IMR-90 (cell line): ENCODE measurements around the gene DUSP28. TPM values are rescaled to one million over a fixed set of nuclear protein-coding genes. Genes with fewer than 3 reads are reported as not detected.

ENCODE experiments used
- ATAC-seq: fragments of 200-7000 bp; cut with Tn5 transposase; 2 replicates; pipeline ENCODE4 v1.9.1; 2020; ENCODE audit warnings: low read depth, mild to moderate bottlenecking, moderate library complexity
- BruUV-seq: library from RNA; stranded (reverse); fragments of 400-500 nt; replicated peaks from 2 replicates; lab custom pipeline; 2021; lab: Mats Ljungman, UMichigan
- CTCF ChIA-PET: fragments of 300-600 bp; formaldehyde crosslinking; extraction: SDS; loops from one replicate; lab custom pipeline; 2021; ENCODE audit warnings: antibody characterized with exemption; lab: Yijun Ruan, JAX
- POLR2A ChIA-PET: fragments of 300-600 bp; sonication (Branson Sonifier 250); formaldehyde crosslinking; loops from one replicate; lab custom pipeline; 2022; ENCODE audit warnings: antibody characterized with exemption; ENCODE audit not compliant: unreplicated experiment; lab: Charles Lee
- DNase-seq: peaks from one replicate; pipeline ENCODE4 v3.0.0; 2013
- H2AFZ ChIP-seq: replicated peaks from 2 replicates; pipeline ENCODE3; 2013; ENCODE audit warnings: low read length, mild to moderate bottlenecking; ENCODE audit not compliant: poor library complexity
- H2AK5ac ChIP-seq: 2 replicates; pipeline ENCODE4 v1.6.1; 2013; ENCODE audit warnings: low read depth, low read length, inconsistent platforms
- H2AK9ac ChIP-seq: replicated peaks from 2 replicates; pipeline ENCODE3; 2013; ENCODE audit warnings: mild to moderate bottlenecking, low read depth, low read length, moderate library complexity; ENCODE audit not compliant: poor library complexity
- H2BK120ac ChIP-seq: 2 replicates; pipeline ENCODE4 v1.6.1; 2013; ENCODE audit warnings: low read depth, low read length, inconsistent platforms
- H2BK15ac ChIP-seq: 3 replicates; pipeline ENCODE4 v1.6.1; 2013; ENCODE audit warnings: low read depth, low read length, inconsistent platforms
- H2BK20ac ChIP-seq: 2 replicates; pipeline ENCODE4 v1.6.1; 2013; ENCODE audit warnings: low read depth, mild to moderate bottlenecking, inconsistent platforms, low read length, moderate library complexity
- H2BK5ac ChIP-seq: 2 replicates; pipeline ENCODE4 v1.6.1; 2013; ENCODE audit warnings: mild to moderate bottlenecking, low read depth, low read length, inconsistent platforms; ENCODE audit not compliant: poor library complexity, severe bottlenecking
- H3K14ac ChIP-seq: replicated peaks from 2 replicates; pipeline ENCODE4 v1.6.1; 2013; ENCODE audit warnings: low read depth, low read length, inconsistent platforms
- H3K18ac ChIP-seq: 2 replicates; pipeline ENCODE4 v1.6.1; 2013; ENCODE audit warnings: low read depth, low read length, control low read depth
- H3K23ac ChIP-seq: 2 replicates; pipeline ENCODE4 v1.6.1; 2013; ENCODE audit warnings: low read depth, low read length, inconsistent platforms
- H3K27ac ChIP-seq: 2 replicates; pipeline ENCODE4 v1.5.1; 2013; ENCODE audit warnings: mild to moderate bottlenecking, control low read depth, low read length; ENCODE audit not compliant: insufficient read depth
- H3K27me3 ChIP-seq: 2 replicates; pipeline ENCODE4 v1.6.1; 2013; ENCODE audit warnings: low read length; ENCODE audit not compliant: control insufficient read depth, insufficient read depth
- H3K36me3 ChIP-seq: 2 replicates; pipeline ENCODE4 v1.6.1; 2013; ENCODE audit warnings: low read length, mixed read lengths; ENCODE audit not compliant: control insufficient read depth, insufficient read depth
- H3K4ac ChIP-seq: 2 replicates; pipeline ENCODE4 v1.6.1; 2013; ENCODE audit warnings: low read depth, low read length, inconsistent platforms
- H3K4me1 ChIP-seq: 2 replicates; pipeline ENCODE4 v1.6.1; 2013; ENCODE audit warnings: low read length, mixed read lengths; ENCODE audit not compliant: control insufficient read depth, insufficient read depth
- H3K4me2 ChIP-seq: 2 replicates; pipeline ENCODE4 v1.6.1; 2013; ENCODE audit warnings: low read depth, mild to moderate bottlenecking, control low read depth, low read length, moderate library complexity
- H3K4me3 ChIP-seq: 2 replicates; pipeline ENCODE4 v1.5.1; 2013; ENCODE audit warnings: low read depth, mild to moderate bottlenecking, control low read depth, low read length, moderate library complexity; ENCODE audit not compliant: insufficient read depth
- H3K56ac ChIP-seq: 2 replicates; pipeline ENCODE4 v1.6.1; 2013; ENCODE audit warnings: low read length, inconsistent platforms; ENCODE audit not compliant: insufficient read depth; ENCODE audit errors: extremely low read depth
- H3K79me1 ChIP-seq, 2 experiments: 2 replicates each; pipeline ENCODE4 v1.6.1; 2013; ENCODE audit warnings: low read length in 2 of 2, inconsistent platforms in 1 of 2, low read depth in 1 of 2
- H3K9ac ChIP-seq: 2 replicates; pipeline ENCODE4 v1.6.1; 2013; ENCODE audit warnings: low read depth, low read length, control low read depth
- H3K9me1 ChIP-seq: 2 replicates; pipeline ENCODE4 v1.6.1; 2013; ENCODE audit warnings: low read length, inconsistent platforms; ENCODE audit not compliant: insufficient read depth
- H3K9me3 ChIP-seq: 2 replicates; pipeline ENCODE4 v1.6.1; 2013; ENCODE audit warnings: low read length; ENCODE audit not compliant: control insufficient read depth, insufficient read depth
- H4K20me1 ChIP-seq: 2 replicates; pipeline ENCODE4 v1.6.1; 2013; ENCODE audit warnings: low read length, inconsistent platforms; ENCODE audit not compliant: insufficient read depth
- H4K5ac ChIP-seq: 2 replicates; pipeline ENCODE4 v1.6.1; 2013; ENCODE audit warnings: mild to moderate bottlenecking, low read depth, low read length, control low read depth
- H4K8ac ChIP-seq, 2 experiments: 2 replicates each; pipeline ENCODE4 v1.6.1; 2013; ENCODE audit warnings: low read depth in 2 of 2, low read length in 2 of 2, control low read depth in 1 of 2, inconsistent platforms in 1 of 2
- H4K91ac ChIP-seq: 2 replicates; pipeline ENCODE4 v1.6.1; 2013; ENCODE audit warnings: low read depth, low read length, inconsistent platforms; ENCODE audit not compliant: insufficient read depth
- CEBPB ChIP-seq: IDR thresholded peaks from 2 replicates; pipeline ENCODE4 v1.6.1; 2012; ENCODE audit warnings: low read depth, low read length, improper control_type of control experiment
- MAZ ChIP-seq: IDR thresholded peaks from 2 replicates; pipeline ENCODE4 v1.6.1; 2012; ENCODE audit warnings: low read depth, mild to moderate bottlenecking, low read length, improper control_type of control experiment, moderate library complexity, borderline replicate concordance
- SMC3 ChIP-seq: fragments of 150-350 bp; IDR thresholded peaks from 2 replicates; pipeline ENCODE4 v1.6.1; 2016; ENCODE audit warnings: low read depth, mild to moderate bottlenecking, antibody characterized with exemption, low read length, moderate library complexity
- WGBS, 2 experiments: methylation state at CpG; one replicate each; pipeline versions ENCODE4 v1.1.5 to v1.1.7; 2013; ENCODE audit warnings: missing lambda C conversion rate in 2 of 2; ENCODE audit not compliant: insufficient read length in 1 of 2; ENCODE audit errors: extremely low coverage in 2 of 2; 5-methylcytosine and 5-hydroxymethylcytosine counted together
- dilution Hi-C: fragments of 300-500 bp; cut with HindIII; formaldehyde crosslinking; loops from one replicate; pipeline ENCODE4 v1.14.3; 2018; ENCODE audit warnings: low sequenced_read_pairs; ENCODE audit not compliant: unreplicated experiment
- in situ Hi-C: fragments of 300-500 bp; cut with MboI; formaldehyde crosslinking; loops from 3 replicates; pipeline ENCODE4 v1.14.3; 2019; ENCODE audit warnings: low sequenced_read_pairs, inconsistent platforms, mixed read lengths
- intact Hi-C: fragments of 100-400 bp; cut with micrococcal nuclease; formaldehyde crosslinking; loops from 2 replicates; pipeline ENCODE4 v1.10.0; 2022
- polyA plus RNA-seq, 3 experiments: library from polyadenylated mRNA; depleted of rRNA; stranded (reverse); fragments of >200 nt; gene quantifications; 2 replicates each; pipeline ENCODE4 v1.2.3, GENCODE V29; 2012; ENCODE audit warnings: low replicate concordance in 1 of 3
- total RNA-seq: library from RNA; depleted of rRNA; stranded (reverse); fragments of >200 nt; gene quantifications from 2 replicates; pipeline ENCODE4 v1.2.3, GENCODE V29; 2012
- TF ChIP-seq, protein P1 (sequence below): fragments of 150-350 bp; IDR thresholded peaks from 2 replicates; pipeline ENCODE4 v1.6.1; 2017; ENCODE audit warnings: mild to moderate bottlenecking, antibody characterized with exemption, low read length, low read depth

Gene DUSP28
- total and polyA plus RNA-seq, 2 of the 4 experiments (the other 2 are of a cell fraction): 1.1 to 3.3 TPM

DNA sequence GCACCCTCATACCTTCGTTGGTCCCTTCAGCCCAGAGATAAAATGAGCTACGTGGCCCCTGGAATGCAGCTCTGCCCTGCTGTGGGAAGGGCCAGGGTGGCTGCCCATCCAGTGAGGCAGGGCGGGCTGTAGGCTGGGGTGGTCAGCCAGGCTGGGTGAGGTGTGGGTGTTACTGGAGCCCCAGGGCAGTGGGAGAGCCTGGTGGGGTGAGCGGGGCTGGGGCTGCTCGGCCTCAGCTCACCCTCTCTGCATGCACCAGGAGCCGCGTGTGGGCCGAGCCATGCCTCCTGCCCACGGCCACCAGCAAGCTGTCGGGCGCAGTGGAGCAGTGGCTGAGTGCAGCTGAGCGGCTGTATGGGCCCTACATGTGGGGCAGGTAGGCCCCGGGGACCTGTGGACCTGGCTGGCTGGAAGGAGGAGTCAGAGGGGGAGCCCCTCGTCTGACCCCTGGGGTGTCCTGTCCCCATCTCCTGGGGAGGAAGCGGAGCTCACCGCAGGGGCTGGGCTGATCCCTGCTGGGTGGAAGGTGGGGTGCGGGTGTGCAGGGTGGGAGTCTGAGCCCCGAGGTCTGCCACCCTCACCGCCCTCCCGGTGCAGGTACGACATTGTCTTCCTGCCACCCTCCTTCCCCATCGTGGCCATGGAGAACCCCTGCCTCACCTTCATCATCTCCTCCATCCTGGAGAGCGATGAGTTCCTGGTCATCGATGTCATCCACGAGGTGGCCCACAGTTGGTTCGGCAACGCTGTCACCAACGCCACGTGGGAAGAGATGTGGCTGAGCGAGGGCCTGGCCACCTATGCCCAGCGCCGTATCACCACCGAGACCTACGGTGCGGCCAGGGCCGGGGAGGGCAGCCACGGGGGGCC lies 13.6 kb downstream of the DUSP28 start:
- no peak overlapping the region for H3K9ac ChIP-seq
- H2AK9ac ChIP-seq: no peak overlapping the region
- POLR2A ChIA-PET: no interaction called here
- no peak for DNase-seq
- no peak overlapping the region for H3K18ac ChIP-seq
- H2BK20ac ChIP-seq: no peak overlapping the region
- H3K4ac ChIP-seq: no peak overlapping the region
- no peak for TF ChIP-seq CEBPB
- no peak for TF ChIP-seq MAZ
- no peak for TF ChIP-seq SMC3
- TF ChIP-seq, protein P1, sequence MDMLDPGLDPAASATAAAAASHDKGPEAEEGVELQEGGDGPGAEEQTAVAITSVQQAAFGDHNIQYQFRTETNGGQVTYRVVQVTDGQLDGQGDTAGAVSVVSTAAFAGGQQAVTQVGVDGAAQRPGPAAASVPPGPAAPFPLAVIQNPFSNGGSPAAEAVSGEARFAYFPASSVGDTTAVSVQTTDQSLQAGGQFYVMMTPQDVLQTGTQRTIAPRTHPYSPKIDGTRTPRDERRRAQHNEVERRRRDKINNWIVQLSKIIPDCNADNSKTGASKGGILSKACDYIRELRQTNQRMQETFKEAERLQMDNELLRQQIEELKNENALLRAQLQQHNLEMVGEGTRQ: no peak
- H4K20me1 ChIP-seq: peaks cover 20% of the 10 kb centered on the region
- peaks cover 7% of the 10 kb centered on the region for H3K9me1 ChIP-seq
- no peaks in the 10 kb centered on the region for H3K9me3 ChIP-seq
- H4K5ac ChIP-seq: no peak overlapping the region
- no peak overlapping the region for H3K4me2 ChIP-seq
- no peaks in the 10 kb centered on the region for H3K27me3 ChIP-seq
- intact Hi-C loops: no loop called here
- no peak overlapping the region for H3K23ac ChIP-seq
- H4K91ac ChIP-seq: no peak overlapping the region
- 89% methylated on average over 7 of the region's 37 CpGs; no CpG with 5 or more reads in 1 of the 2 experiments for WGBS, 2 experiments
- peaks cover 31% of the 10 kb centered on the region for H3K36me3 ChIP-seq
- no peak overlapping the region for H3K14ac ChIP-seq
- H2BK15ac ChIP-seq: no peak overlapping the region
- in situ Hi-C loops: no loop called here
- peak overlapping the region; percentile 8; the same call in 1 of the 2 replicates for H2AK5ac ChIP-seq
- dilution Hi-C loops: no loop called here
- H2BK5ac ChIP-seq: no peak overlapping the region
- no peak overlapping the region for H3K27ac ChIP-seq
- CTCF ChIA-PET: interaction anchor here (0.6 kb wide), 1 partner anchor 68 kb away, joined by 3 read pairs; no protein-coding TSS in a partner anchor
- H2AFZ ChIP-seq: peak overlapping the region; percentile 66
- no peak overlapping the region for H2BK120ac ChIP-seq
- no peak overlapping the region for H4K8ac ChIP-seq
- no peak overlapping the region for H3K4me3 ChIP-seq
- ATAC-seq: no peak
- peaks cover 7% of the 10 kb centered on the region for H3K4me1 ChIP-seq
- peaks cover 7 to 39% of the 10 kb centered on the region in 2 experiments; a peak in 3 of 4 replicates for H3K79me1 ChIP-seq
- H3K56ac ChIP-seq: no peak overlapping the region
- BruUV-seq: no TSS peak
